ENCODE data around the gene XPO4.
"Not testable (repeated sequence)": the region's sequence is repeated elsewhere in the genome, so short reads cannot be mapped to it uniquely, and the experiment has no call there.

XPO4 gene

DNA sequence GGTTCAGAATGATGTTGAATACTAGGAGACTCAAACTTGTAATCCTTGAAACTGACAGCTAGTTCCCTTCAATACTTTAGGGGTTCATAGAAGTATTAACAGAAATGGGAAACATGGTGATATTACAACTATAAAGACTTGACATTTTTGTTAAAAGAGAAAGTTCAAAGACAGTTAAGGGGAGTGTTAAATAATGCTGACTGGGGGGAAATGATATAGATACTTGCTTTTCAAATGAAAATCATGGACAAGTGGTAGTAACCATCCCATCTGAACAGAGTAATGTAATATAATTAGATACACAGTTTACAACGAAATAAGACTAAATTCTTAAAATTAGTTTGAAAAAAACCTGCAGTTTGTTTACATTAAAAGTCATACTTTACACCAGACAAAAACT is 122.2 kb downstream of the XPO4 start:
- no peak for DNase-seq (ENCODE audit: low spot score)

DNA sequence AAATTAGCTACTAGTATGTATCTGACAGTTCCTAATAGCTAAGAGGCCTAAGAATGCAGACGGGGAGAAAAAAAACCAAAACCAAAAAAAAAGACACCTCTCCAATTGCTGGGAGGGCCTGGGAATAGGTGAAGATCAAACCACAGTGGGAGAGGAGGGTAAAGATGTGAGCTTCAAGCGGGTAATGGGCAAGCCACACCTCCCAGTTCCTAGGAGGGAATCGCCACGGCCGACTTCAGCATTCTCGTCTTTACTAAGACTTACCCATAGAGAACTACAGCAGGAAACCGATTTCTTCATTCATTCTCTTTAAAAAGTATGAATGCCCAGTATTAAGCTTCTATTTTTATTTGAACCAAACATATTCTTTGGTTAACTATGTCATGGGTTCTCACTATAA is 123.1 kb downstream of the XPO4 start:
- no peak for DNase-seq (ENCODE audit: low spot score)

DNA sequence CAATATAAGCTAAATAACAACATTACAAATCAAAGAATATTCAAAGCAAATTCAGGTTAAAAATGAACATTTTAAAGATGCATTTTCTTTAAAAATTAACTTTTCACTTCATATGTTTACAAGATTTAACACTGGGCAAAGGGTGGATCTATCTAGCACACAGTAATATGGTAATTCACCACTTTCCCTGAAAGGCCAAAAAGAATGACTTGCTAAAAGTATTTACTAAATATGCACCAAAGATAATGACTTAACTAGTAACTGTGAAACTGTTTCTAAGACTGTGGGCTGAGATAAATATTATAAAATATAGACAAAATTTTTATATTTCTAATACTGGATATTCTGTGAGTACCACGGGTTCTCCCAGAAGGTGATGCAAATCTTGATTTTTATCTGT is 124.2 kb downstream of the XPO4 start:
- DNase-seq (ENCODE audit: low spot score) = no peak

DNA sequence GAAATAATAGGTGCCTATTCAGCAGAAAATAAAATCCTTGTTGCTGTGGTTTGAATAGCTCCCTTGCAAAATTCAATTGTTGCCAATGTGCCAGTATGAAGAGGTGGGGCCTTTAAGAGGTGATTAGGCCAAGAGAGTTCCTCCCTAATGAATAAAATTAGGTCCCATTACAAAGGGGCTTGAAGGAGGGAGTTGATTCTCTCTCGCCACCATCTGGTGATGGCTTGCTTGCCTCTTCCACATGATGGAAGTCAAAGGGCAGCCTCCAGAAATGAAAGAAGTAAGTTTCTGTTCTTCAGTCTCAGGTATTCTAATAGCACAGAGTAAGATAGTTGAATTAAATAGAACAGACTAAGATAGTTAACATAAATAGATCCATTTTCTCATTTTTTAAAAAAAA is 125.8 kb downstream of the XPO4 start:
- no peak for DNase-seq (ENCODE audit: low spot score)

DNA sequence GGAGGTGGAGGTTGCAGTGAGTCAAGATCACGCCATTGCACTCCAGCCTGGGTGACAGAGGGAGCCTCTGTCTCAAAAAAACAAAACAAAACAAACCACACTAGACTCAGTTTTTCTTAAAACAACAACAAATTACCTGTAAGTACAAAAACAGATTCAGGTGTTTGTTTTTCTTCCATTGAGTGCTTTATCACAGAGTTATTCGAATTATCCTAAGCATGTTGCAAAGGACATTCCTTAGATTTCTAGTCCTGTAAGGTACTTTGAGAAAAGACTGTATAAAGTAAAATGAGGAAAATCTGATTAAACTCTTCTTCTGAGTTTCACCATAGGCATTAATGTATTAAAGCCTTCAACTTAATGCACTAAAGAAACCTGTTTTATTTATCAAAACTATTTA is 126.6 kb downstream of the XPO4 start:
- no peak for DNase-seq (ENCODE audit: low spot score)

DNA sequence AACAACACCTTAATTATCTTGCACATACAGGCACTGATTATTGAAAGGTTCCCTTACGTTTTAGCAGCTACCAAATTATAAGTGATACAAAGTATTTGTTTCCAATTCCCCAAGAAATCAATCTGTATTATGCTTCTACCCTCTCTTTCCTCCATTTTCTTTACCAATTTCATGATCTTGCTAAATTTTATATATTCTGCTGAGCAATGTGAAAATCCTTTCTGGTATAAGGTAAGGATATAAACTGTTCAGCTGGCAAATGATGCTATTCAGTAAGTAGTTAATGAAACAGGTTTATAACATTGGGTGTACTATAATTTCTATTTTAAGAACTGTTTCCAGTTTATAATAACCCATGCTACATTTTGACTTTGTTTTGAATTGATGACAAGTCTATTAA is 127.8 kb downstream of the XPO4 start:
- DNase-seq (ENCODE audit: low spot score) = no peak

DNA sequence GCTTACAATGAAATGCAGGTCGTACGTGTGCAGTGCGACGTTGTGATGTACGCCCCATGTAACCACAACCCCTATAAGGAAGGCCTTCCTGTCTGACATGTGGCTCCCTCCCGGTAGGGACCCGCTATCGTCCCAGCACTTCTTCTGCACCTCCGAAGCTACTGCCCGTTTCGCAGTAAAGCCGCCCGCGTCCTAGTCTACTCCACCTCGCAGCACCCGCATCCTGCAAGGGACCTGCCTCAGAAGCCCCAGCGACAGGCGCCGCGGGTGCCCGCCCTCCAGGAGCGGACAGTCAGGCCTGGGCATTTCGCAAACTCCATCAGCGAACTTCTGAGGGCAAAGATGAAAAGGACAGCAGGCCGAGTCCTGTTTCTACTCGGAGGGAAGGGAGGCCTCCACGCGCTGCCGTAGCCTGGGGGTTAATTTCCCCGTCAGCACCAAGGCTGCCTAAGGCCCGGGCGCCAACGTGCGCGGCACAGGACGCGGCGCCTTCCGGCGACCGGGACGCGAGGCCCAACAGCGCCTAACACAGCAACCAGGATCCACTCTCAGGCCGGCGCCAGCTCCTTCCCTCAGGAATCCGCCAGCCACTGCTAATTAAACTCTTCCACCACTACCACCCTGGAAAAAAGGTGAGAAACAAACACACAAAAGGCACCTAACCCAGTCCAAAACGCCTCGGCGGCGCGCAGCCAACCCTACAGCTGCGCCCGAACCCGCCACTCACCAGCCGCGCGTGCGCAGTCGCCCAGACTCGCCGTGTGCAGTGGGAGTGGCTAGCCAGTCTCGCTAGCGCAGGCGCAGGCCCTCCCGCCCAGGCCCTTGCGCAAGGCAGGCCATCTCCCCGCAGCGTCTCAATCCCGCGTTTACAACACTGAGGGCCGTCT is 129.1 kb downstream of the XPO4 start, which contains the start of gene EEF1AKMT1:
Gene EEF1AKMT1 (minus strand): TSS at position 768 of the 887 bp plus-strand sequence. CDS start 16,363 bp downstream, outside the sequence.
- DNase-seq (ENCODE audit: low spot score) = peak; percentile 97

DNA sequence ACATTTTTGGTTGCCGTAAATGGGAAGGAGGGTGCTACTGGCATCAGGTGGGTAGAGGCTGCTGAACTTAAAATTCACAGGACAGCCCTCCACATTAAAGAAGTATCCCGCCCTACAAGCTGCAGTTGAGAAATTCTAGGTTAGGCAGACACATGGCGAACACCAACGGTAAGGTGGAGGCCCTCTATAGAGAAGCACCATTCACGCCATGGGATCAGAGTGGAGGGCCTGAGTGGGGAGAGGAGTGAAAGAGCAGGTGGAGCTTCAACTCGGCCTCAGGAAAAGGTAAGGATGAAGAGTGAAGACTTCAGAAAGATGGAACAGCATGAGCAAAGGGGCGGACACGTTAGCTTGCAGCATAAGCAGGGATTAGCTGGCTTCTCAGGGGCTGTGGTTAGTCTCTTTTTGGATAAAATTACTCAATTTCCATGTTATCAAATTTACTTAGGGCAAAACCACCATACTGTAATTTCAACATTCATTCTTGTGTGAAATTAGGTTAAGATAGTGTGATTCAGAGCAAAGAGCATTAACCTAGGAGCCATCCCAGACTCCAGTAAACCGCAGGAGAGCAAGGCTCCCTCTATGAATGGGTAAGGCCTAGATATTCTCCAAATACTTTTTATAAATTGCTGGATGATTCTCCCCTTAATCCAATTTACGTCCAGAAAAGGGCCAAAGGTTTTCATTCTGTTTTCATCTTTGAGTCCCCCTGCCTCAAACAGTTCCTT is 130.0 kb downstream of the XPO4 start:
- DNase-seq (ENCODE audit: low spot score) = no peak

DNA sequence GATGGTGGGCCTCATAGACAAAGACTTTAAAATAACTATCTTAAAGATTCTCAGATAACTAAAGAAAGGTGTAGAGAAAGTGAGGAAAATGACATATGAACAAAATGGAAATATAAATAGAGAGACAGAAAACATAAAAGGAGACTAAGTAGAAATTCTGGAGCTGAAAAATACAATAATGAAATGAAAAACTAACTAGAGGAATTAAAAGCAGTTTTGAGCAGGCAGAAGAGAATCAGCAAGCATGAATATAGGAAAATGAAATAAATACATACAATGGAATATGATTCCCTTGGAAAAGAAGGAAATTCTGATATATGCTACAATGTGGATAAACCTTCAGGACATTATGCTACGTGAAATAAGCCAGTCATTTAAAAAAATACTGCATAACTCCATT is 132.7 kb downstream of the XPO4 start:
- no peak for DNase-seq (ENCODE audit: low spot score)

DNA sequence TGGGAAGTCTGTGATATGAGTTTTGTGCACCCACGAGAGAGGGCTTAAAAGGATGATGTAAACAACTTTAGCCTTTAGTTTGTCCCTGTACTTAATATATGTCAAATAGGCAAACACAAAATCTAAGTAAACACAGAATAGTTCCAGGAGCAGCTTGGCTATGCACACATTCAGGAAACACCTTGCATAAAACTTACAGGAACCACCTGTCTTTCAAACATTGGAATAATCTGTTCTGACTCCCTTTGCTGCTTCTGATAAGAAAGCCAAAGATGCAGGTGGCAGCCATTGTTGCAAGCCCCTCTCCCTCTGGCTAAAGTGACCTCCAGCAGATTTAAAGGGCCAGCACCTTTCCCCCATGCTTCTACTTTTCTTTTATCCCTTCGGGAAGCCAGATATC is 133.5 kb downstream of the XPO4 start:
- no peak for DNase-seq (ENCODE audit: low spot score)

DNA sequence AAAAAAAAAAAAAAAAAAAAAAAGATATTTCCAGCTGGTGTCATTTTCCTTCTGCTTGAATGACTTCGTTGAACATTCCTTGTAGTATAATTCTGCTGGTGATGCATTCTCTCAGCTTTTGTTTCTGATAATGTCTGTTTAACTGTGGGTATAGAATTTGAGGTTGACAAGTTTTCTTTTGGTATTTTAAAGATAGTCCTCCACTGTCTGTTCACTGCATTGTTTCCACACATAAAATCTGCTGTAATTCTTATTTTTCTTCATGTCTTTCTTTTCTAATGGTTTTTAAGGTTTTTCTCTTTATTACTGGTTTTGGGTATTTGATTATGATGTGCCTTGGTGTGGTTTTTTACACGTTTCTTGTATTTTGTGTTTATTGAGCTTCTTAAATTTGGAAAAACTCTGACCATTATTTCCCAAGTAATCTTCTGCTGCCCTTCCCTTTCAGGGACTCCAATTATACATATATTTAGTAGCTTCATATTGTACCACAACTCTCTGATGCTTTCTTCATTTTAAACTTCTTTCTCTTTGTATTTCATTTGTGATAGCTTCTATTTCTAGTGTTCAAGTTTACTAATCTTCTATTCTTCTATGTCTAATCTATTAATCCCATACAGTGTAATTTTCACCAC is 135.1 kb downstream of the XPO4 start:
- no peak for DNase-seq (ENCODE audit: low spot score)

DNA sequence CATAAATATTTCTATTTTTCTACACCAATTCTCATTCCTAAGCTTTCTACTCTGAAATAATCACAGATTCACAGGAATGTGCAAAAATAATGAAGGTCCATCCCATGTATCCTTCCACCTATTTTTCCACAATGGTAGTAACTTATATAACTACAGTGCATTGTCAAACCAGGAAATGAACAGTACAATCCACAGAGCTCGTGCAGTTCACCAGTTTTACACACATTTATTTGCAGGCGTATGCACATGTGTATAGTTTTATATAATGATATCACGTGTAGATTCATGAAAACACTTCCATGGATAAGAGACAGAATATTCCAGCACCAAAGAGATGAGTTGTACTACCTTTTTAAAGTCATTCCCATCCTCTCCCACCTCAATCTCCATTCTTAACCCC is 141.7 kb downstream of the XPO4 start:
- no peak for DNase-seq (ENCODE audit: low spot score)

DNA sequence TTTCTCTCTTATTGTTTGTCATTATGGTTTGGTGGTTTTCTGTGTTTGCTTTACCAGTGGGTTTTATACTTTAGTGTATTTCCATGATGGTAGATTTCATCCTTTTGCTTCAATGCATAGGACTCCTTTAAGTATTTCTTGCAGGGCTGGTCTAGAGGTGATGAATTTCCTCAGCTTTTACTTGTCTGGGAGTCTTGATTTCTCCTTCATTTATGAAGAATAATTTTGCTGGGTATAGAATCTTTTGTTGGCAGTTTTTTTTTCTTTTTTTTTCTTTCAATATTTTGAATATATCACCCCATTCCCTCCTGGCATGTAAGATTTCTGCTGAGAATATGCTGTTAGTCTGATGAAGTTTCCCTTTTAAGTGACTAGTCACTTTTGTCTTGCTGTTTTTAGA is 148.5 kb downstream of the XPO4 start:
- DNase-seq (ENCODE audit: low spot score) = no peak

DNA sequence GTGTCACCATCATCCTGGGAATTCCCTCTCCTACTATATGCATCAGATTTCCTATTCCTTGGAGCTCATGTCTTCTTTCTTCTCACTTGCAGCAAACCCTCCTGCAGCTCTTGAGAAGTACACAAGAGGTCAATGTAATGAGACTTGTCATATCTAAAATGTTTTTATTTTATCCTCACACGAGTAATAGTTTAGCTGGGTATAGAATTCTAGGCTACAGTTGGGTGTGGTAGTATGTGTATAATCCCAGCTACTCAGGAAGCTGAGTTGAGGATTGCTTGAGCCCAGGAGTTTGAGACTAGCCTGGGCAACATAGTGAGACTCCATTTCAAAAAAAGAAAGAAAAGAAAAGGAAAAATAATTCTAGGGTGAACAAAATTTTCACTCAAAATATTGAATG is 153.2 kb downstream of the XPO4 start:
- DNase-seq (ENCODE audit: low spot score) = no peak

DNA sequence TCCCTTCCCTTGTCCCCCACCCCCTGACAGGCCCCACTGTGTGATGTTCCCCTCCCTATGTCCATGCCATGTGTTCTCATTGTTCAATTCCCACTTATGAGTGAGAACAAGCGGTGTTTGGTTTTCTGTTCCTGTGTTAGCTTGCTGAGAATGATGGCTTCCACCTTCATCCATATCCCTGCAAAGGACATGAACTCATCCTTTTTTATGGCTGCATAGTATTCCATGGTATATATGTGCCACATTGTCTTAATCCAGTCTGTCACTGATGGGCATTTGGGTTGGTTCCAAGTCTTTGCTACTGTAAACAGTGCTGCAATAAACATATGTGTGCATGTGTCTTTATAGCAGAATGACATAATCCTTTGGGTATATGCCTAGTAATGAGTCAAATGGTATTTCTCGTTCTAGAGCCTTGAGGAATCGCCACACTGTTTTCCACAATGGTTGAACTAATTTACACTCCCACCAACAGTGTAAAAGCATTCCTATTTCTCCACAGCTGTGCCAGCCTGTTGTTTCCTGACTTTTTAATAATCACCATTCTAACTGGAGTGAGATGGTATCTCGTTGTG is 158.6 kb downstream of the XPO4 start:
- DNase-seq (ENCODE audit: low spot score) = not testable (repeated sequence)

DNA sequence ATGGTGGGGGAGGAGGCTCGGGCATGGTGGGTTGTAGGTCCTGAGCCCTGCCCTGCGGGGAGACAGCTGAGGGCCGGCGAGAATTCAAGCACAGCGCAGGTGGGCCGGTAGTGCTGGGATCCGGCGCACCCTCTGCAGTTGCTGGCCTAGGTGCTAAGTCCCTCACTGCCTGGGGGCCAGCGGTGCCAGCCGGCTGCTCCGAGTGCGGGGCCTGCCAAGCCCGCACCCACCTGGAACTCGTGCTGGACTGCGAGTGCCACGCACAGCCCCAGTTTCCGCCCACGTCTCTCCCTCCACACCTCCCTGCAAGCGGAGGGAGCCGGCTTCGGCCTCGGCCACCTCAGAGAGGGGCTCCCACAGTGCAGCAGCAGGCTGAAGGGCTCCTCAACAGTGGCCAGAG is 162.5 kb downstream of the XPO4 start:
- DNase-seq (ENCODE audit: low spot score) = no peak

DNA sequence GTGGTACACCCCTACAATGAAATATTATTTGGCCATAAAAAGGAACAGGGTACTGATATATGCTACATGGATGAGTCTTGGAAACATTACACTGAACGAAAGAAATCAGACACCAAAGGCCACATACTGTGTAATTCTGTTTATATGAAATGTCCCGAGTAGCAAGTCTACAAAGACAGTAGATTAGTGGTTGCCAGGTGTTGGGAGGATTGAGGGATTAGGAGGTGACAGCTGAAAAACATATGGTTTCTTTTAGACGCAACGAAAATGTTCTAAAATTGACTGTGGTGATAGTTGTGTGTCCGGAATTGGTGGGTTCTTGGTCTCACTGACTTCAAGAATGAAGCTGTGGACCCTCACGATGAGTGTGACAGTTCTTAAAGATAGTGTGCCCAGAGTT is 163.9 kb downstream of the XPO4 start:
- no peak for DNase-seq (ENCODE audit: low spot score)

DNA sequence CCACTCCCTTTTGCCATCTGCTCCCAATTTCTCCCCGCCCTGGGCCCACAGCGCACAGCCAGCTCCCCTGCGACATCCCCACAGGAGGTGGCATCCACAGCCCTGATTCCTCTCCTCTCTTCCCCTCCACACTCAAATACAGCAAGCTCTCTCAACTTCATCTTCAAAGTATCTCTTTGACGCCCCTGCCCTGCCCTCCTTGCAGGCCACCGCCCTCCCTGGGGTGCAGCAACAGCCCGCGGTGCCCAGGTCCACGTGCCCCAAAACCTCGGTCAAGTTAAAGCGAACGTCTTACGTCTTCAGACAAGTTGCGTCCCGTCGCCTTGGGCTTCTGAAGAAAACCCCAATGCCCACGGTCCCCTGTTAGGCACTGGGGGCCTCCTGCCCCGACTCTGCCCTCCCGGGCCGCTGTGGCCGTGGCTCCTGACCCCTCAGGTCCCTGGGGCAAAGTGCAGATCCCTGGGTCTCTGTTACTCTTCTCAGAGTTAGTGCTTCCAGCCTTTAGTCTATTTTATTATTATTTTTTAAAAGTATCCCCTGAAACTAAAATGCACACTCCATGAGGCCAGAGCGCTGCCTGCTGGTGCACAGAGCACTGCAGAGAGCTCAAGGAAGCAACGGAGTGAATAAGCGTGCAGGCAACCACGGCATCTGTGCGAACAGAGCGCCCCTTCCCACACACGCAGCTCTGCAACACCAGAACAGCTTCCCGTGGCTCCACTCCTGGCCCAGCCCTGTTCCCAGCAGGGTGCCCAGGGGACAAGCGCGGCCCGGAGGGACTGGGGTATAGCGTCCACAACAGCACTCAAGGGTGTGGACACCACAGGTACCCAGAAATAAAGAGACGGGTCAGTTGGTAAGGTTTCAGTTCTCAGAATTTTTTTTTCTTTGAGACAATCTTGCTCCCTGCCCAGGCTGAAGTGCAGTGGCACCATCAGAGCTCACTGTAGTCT is 172.6 kb downstream of the XPO4 start:
- DNase-seq (ENCODE audit: low spot score) = no peak

DNA sequence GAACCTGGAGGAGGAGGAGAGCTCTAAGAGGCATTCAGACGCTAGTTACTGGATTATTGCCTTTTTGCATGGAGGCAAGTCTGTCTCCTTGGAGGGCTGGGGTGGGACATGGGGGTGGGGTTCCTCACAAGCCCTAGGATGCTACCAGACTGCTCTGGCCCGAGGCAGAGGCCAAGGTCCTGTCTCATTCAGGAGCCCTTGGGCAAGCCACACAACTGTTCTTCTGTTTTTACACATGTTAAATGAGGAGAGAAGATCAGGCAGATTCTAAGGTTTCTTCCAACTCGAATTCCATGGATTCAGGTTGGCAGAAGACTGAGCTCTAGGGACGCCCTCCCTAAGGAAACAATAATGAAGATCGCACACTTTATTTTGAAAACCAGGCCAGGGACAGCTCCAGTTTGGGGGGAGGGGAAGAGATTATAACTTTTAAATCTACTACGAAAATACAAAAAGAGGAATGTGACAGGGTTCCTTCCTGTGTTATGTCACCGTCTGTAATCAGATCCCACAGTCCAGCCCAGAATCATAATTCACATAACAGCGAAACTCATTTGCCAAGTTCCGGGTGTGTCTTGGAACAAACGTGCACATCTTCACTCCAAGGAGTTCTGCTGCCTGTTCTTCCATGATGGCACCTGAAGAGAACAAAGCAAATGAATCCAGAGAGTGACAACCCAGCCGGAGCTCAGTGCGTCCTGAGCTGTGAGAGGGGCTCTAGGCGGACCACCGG is 173.8 kb downstream of the XPO4 start:
- DNase-seq (ENCODE audit: low spot score) = no peak

DNA sequence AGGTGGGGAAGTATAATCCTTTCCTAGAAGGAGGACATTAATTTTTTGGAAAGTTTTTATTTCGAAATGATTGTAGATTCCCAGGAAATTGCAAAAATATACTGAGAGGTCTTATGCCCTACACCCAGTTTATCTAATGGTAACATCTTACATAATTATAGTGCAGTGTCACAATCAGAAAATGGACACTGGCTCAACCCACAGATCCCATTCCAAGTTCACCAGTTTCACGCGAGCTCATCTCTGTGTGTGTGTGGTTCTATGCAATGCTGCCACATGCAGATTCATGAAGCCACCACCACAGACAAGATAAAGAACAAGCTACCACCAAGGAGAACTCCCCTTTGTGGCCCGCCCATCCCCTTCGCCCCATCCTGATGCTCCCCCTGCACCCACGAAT is 174.7 kb downstream of the XPO4 start:
- DNase-seq (ENCODE audit: low spot score) = no peak

Measured in ecto neural progenitor cell (in vitro differentiated cells).